ENCODE results near the gene NAALADL2.

DNA sequence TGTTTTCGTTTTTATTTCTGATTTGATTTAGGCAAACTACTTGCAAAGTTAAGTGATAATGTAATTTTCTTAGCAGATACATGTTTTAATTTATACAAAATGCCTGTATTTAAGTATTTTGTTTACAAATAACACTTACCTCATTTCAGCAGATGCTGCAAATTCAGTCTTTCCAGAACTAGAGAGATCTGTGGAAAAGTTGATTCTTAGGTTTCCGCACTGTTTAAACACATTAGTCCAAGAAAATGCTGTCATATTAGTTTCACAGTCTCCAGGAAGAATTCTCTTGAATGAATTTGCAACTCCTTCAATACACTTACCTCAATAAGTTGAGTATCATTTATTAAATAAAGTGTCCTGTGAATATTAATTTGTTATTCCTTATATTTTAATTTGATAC, 383.1 kb downstream of the NAALADL2 start:
- TF ChIP-seq, protein P1, sequence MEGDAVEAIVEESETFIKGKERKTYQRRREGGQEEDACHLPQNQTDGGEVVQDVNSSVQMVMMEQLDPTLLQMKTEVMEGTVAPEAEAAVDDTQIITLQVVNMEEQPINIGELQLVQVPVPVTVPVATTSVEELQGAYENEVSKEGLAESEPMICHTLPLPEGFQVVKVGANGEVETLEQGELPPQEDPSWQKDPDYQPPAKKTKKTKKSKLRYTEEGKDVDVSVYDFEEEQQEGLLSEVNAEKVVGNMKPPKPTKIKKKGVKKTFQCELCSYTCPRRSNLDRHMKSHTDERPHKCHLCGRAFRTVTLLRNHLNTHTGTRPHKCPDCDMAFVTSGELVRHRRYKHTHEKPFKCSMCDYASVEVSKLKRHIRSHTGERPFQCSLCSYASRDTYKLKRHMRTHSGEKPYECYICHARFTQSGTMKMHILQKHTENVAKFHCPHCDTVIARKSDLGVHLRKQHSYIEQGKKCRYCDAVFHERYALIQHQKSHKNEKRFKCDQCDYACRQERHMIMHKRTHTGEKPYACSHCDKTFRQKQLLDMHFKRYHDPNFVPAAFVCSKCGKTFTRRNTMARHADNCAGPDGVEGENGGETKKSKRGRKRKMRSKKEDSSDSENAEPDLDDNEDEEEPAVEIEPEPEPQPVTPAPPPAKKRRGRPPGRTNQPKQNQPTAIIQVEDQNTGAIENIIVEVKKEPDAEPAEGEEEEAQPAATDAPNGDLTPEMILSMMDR (IDR thresholded peaks at IDR 0.05) = no peak
- TF ChIP-seq POLR2A (IDR thresholded peaks at IDR 0.05) = no peak

All from body of pancreas (tissue), 4 donors.